Neuronal stem cell (in vitro differentiated cells): ENCODE data around the gene VCP.

Experiments used
- DNase-seq: peaks from one replicate; pipeline ENCODE4 v3.0.0-alpha.2; 2013; ENCODE audit warnings: low spot score
- H2AFZ ChIP-seq: one replicate; pipeline ENCODE4 v1.6.1; 2013; ENCODE audit warnings: mild to moderate bottlenecking, low read length, inconsistent platforms
- H2AK5ac ChIP-seq: 2 replicates; pipeline ENCODE4 v1.6.1; 2013; ENCODE audit warnings: low read depth, mild to moderate bottlenecking, inconsistent platforms, low read length, moderate library complexity, mixed read lengths
- H2BK120ac ChIP-seq: 2 replicates; pipeline ENCODE4 v1.6.1; 2013; ENCODE audit warnings: low read depth, mild to moderate bottlenecking, inconsistent platforms, low read length, moderate library complexity, mixed read lengths
- H2BK12ac ChIP-seq: one replicate; pipeline ENCODE4 v1.6.1; 2013; ENCODE audit warnings: low read length, inconsistent platforms
- H2BK15ac ChIP-seq: 2 replicates; pipeline ENCODE4 v1.6.1; 2013; ENCODE audit warnings: mild to moderate bottlenecking, low read length, inconsistent platforms, mixed read lengths
- H2BK5ac ChIP-seq: one replicate; pipeline ENCODE4 v1.6.1; 2013; ENCODE audit warnings: inconsistent platforms, mild to moderate bottlenecking, low read length, moderate library complexity
- H3K14ac ChIP-seq: one replicate; pipeline ENCODE4 v1.6.1; 2013; ENCODE audit warnings: low read length, inconsistent platforms
- H3K18ac ChIP-seq: 2 replicates; pipeline ENCODE4 v1.6.1; 2013; ENCODE audit warnings: low read length, inconsistent platforms
- H3K23ac ChIP-seq: 2 replicates; pipeline ENCODE4 v1.6.1; 2013; ENCODE audit warnings: low read depth, mild to moderate bottlenecking, mixed read lengths, low read length, inconsistent platforms; ENCODE audit not compliant: poor library complexity
- H3K27ac ChIP-seq: replicated peaks from 3 replicates; pipeline ENCODE4 v1.5.1; 2013; ENCODE audit warnings: low read length, inconsistent platforms
- H3K27me3 ChIP-seq, 3 experiments: 2 replicates each; pipeline ENCODE4 v1.6.1; 2013; ENCODE audit warnings: low read length in 3 of 3, mild to moderate bottlenecking in 2 of 3, inconsistent platforms in 1 of 3, low read depth in 1 of 3, mixed read lengths in 1 of 3, moderate library complexity in 1 of 3; ENCODE audit not compliant: control insufficient read depth in 3 of 3, insufficient read depth in 3 of 3
- H3K36me3 ChIP-seq, 2 donors: replicated peaks in 1 of 2; 2 replicates each; pipeline ENCODE4 v1.6.1; 2013; ENCODE audit warnings: low read length in 2 of 2; ENCODE audit not compliant: control insufficient read depth in 2 of 2, insufficient read depth in 2 of 2
- H3K4ac ChIP-seq: 2 replicates; pipeline ENCODE4 v1.6.1; 2013; ENCODE audit warnings: inconsistent platforms, mild to moderate bottlenecking, low read length, moderate library complexity
- H3K4me1 ChIP-seq, 2 donors: 1 replicate in 1 of 2; 2 replicates in 1 of 2; pipeline ENCODE4 v1.6.1; 2013; ENCODE audit warnings: low read length in 2 of 2, low read depth in 1 of 2; ENCODE audit not compliant: control insufficient read depth in 2 of 2, insufficient read depth in 1 of 2
- H3K4me2 ChIP-seq: one replicate; pipeline ENCODE4 v1.6.1; 2013; ENCODE audit warnings: mild to moderate bottlenecking, low read length, inconsistent platforms; ENCODE audit not compliant: insufficient read depth, poor library complexity, severe bottlenecking
- H3K4me3 ChIP-seq, 2 donors: 2 replicates each; pipeline ENCODE4 v1.5.1; 2013; ENCODE audit warnings: low read length in 2 of 2, mild to moderate bottlenecking in 2 of 2, inconsistent platforms in 1 of 2, moderate library complexity in 1 of 2
- H3K79me1 ChIP-seq: one replicate; pipeline ENCODE4 v1.6.1; 2013; ENCODE audit warnings: low read depth, mild to moderate bottlenecking, inconsistent platforms, low read length, moderate library complexity
- H3K9ac ChIP-seq: one replicate; pipeline ENCODE4 v1.6.1; 2013; ENCODE audit warnings: mild to moderate bottlenecking, low read depth, low read length, inconsistent platforms; ENCODE audit not compliant: poor library complexity
- H3K9me3 ChIP-seq, 2 donors: replicated peaks in 1 of 2; 2 replicates each; pipeline versions ENCODE3 to v1.6.1; 2013; ENCODE audit warnings: low read length in 2 of 2, mild to moderate bottlenecking in 2 of 2, inconsistent platforms in 1 of 2, low read depth in 1 of 2, mixed read lengths in 1 of 2, moderate library complexity in 1 of 2; ENCODE audit not compliant: control insufficient read depth in 2 of 2, insufficient read depth in 1 of 2
- H4K8ac ChIP-seq: one replicate; pipeline ENCODE4 v1.6.1; 2013; ENCODE audit warnings: low read depth, mild to moderate bottlenecking, inconsistent platforms, low read length, moderate library complexity
- H4K91ac ChIP-seq: one replicate; pipeline ENCODE4 v1.6.1; 2013; ENCODE audit warnings: low read length, low read depth, mild to moderate bottlenecking, inconsistent platforms; ENCODE audit not compliant: poor library complexity
- WGBS, 2 donors: extraction: QIAGEN DNeasy Blood & Tissue Kit; methylation state at CpG; one replicate each; pipeline ENCODE4 v1.1.7; 2013; ENCODE audit warnings: missing lambda C conversion rate in 2 of 2, mixed read lengths in 1 of 2; ENCODE audit not compliant: insufficient read length in 2 of 2, insufficient replicate concordance in 1 of 2; ENCODE audit errors: extremely low coverage in 2 of 2; 5-methylcytosine and 5-hydroxymethylcytosine counted together

VCP gene

DNA sequence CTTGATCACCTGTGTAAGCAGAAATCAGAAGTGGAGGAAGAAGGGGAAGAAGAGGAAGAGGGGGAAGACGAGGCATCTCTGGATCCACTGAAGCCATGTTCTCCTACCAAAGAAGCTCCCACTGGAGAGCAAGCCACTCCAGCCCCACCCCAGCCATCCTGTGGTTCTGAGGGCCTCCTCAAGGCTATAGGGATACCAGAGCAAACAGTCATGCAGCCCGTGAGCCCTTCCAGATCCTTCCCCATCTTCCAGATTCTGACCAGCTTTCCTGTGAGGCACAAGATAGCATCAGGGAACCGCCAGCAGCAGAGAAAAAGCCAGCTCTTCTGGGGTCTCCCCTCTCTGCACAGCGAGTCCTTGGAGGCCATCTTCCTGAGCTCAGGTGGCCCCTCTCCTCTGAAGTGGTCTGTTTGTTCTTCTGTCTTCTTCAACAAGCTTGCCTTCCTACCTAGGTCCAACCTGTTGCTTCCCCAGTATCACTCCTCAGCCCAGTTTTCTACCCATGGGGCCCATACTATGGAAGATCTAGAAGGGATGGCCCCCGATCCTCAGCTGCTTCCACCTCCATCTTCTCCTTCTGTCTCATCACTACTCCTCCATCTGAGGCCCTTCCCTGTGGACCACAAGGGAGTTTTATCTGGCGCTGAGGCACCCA is 29.4 kb downstream of the VCP start:
- Histone ChIP-seq H3K27me3 (no peaks in the 10 kb centered on the region), H2AFZ (no peak overlapping the region), H3K4ac (no peak overlapping the region), H2BK12ac (no peak overlapping the region), H3K4me3 (no peak overlapping the region), H3K27ac (no peak overlapping the region), H3K4me1 (peaks cover 0 to 5% of the 10 kb centered on the region in 2 donors), H3K4me2 (no peak overlapping the region), H3K79me1 (no peaks in the 10 kb centered on the region), H3K23ac (no peak overlapping the region), H2AK5ac (no peak overlapping the region), H2BK15ac (no peak overlapping the region), H3K18ac (no peak overlapping the region), H4K91ac (no peak overlapping the region), H2BK5ac (no peak overlapping the region), H2BK120ac (no peak overlapping the region), H3K9ac (no peak overlapping the region), H3K36me3 (peaks cover 1 to 34% of the 10 kb centered on the region in 2 donors), H3K9me3 (no peaks in the 10 kb centered on the region), H4K8ac (no peak overlapping the region), H3K14ac (no peak overlapping the region)
- WGBS, 2 donors: no CpG with 5 or more reads among the region's 6 CpGs
- DNase-seq: no peak

- Histone ChIP-seq H4K8ac (no peak overlapping the region), H2BK12ac (no peak overlapping the region), H3K4me1 (peaks cover 0 to 5% of the 10 kb centered on the region in 2 donors), H3K4me3 (no peak overlapping the region), H3K36me3 (peaks cover 1 to 29% of the 10 kb centered on the region in 2 donors), H3K9me3 (no peaks in the 10 kb centered on the region), H2BK15ac (no peak overlapping the region), H3K9ac (no peak overlapping the region), H2AFZ (no peak overlapping the region), H3K4me2 (no peak overlapping the region), H2BK5ac (no peak overlapping the region), H4K91ac (no peak overlapping the region), H3K27me3 (no peaks in the 10 kb centered on the region), H3K14ac (no peak overlapping the region), H2AK5ac (no peak overlapping the region), H3K4ac (no peak overlapping the region), H3K79me1 (no peaks in the 10 kb centered on the region), H2BK120ac (no peak overlapping the region), H3K18ac (no peak overlapping the region), H3K27ac (no peak overlapping the region), H3K23ac (no peak overlapping the region)
- WGBS, 2 donors: no CpG with 5 or more reads among the region's 3 CpGs
- no peak for DNase-seq
Measured at GRCh38 chr9:35042081-35042604, 30.3 kb downstream of the VCP start.

DNA sequence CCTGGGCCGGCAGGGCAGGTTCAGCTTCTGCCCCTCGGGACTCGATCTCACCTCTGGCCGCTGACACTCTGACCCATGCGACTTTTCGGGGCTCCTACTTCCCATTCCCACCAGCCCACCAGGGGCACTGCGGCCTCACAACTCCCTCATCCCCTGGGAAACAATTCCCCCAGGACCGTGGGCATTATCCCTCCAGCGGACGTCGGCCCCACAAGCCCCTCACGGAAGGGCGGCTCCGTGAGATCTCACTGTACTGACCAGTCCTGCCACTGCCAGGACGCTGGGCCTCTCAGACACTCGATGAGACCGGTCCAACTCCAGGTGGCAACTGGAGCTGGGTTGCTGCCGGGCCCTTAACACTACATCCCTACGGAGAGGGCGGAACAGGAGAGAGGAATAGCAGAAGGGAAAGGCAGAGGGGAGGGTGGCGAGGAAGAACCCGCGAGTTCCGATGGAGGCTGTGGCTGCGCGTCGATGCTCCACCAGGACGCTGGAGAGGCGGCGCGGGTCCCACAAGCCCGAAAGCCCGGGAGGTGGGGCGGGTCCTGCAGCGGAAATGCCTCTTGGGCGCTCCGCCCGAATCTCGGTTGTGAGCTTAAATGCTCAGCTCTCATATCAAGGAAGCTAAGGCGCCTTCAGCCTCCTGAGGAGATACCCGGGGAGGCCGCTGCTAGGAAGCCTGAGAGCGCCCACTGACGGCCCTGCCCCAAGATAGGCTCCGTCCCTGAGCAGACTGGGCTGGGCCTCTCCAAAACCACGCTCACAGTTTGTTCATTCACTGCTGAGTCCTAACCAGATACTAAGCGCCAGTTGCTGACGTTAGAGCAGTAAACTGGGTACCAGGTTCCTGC is 36.3 kb downstream of the VCP start:
- Histone ChIP-seq H2BK5ac (no peak overlapping the region), H3K27me3 (peaks cover 0 to 2% (median 0%) of the 10 kb centered on the region in 3 experiments), H2AK5ac (no peak overlapping the region), H3K4me3 (no peak overlapping the region), H2AFZ (no peak overlapping the region), H3K27ac (no peak overlapping the region), H4K91ac (no peak overlapping the region), H3K36me3 (peaks cover 3 to 12% of the 10 kb centered on the region in 2 donors), H2BK120ac (peak overlapping the region; percentile 47), H3K23ac (no peak overlapping the region), H3K9me3 (peaks cover 0 to 7% of the 10 kb centered on the region in 2 donors), H3K4ac (peak overlapping the region; percentile 87), H2BK12ac (no peak overlapping the region), H4K8ac (no peak overlapping the region), H2BK15ac (no peak overlapping the region), H3K4me2 (peak overlapping the region; percentile 11), H3K4me1 (no peaks in the 10 kb centered on the region), H3K18ac (no peak overlapping the region), H3K14ac (no peak overlapping the region), H3K9ac (no peak overlapping the region), H3K79me1 (no peaks in the 10 kb centered on the region)
- WGBS, 2 donors: no CpG with 5 or more reads among the region's 48 CpGs
- no peak for DNase-seq

- no peaks in the 10 kb centered on the region for H3K4me1 ChIP-seq
Measured at GRCh38 chr9:35033101-35033500, 39.3 kb downstream of the VCP start.

More at GRCh38 chr9:35033101-35033500, 39.3 kb downstream of the VCP start:
- no peak overlapping the region for H2BK120ac ChIP-seq
- no peak overlapping the region for H3K14ac ChIP-seq
- H2BK12ac ChIP-seq: no peak overlapping the region
- H3K36me3 ChIP-seq: peaks cover 3 to 10% of the 10 kb centered on the region in 2 donors
- peaks cover 0 to 2% (median 0%) of the 10 kb centered on the region in 3 experiments for H3K27me3 ChIP-seq
- H3K23ac ChIP-seq: no peak overlapping the region
- H2BK5ac ChIP-seq: no peak overlapping the region
- no peak overlapping the region for H2AFZ ChIP-seq
- H3K4me2 ChIP-seq: no peak overlapping the region
- peaks cover 2 to 14% of the 10 kb centered on the region in 2 donors for H3K9me3 ChIP-seq
- no peaks in the 10 kb centered on the region for H3K79me1 ChIP-seq
- no peak overlapping the region for H2BK15ac ChIP-seq
- H2AK5ac ChIP-seq: no peak overlapping the region
- H4K8ac ChIP-seq: no peak overlapping the region
- no peak overlapping the region for H3K4ac ChIP-seq
- H3K9ac ChIP-seq: no peak overlapping the region
- no peak overlapping the region for H3K18ac ChIP-seq
- no CpG with 5 or more reads among the region's 2 CpGs for WGBS, 2 donors
- H4K91ac ChIP-seq: no peak overlapping the region
- no peak overlapping the region for H3K27ac ChIP-seq
- no peak overlapping the region for H3K4me3 ChIP-seq
- DNase-seq: no peak
